AG04450 (cell line): Measurements from ENCODE around the gene RAB3GAP1. TPM values are rescaled to one million over a fixed set of nuclear protein-coding genes. Genes with fewer than 3 reads are reported as not detected.

Source experiments
- CTCF ChIA-PET: fragments of 300-600, 350-600 bp; formaldehyde crosslinking; extraction: SDS; loops from one replicate; lab custom pipeline; 2022; ENCODE audit warnings: antibody characterized with exemption, inconsistent platforms; lab: Charles Lee
- POLR2A ChIA-PET: fragments of 350-600 bp; formaldehyde crosslinking; extraction: SDS; loops from one replicate; lab custom pipeline; 2021; ENCODE audit warnings: antibody characterized with exemption, inconsistent platforms; lab: Yijun Ruan, JAX
- DNase-seq: peaks from one replicate; pipeline ENCODE4 v3.0.0-alpha.2; 2011; ENCODE audit warnings: low read depth, low spot score
- H3K27ac ChIP-seq: one replicate; pipeline ENCODE4 v1.5.1; 2012; ENCODE audit warnings: low read depth, low read length, control low read depth
- H3K27me3 ChIP-seq: one replicate; pipeline ENCODE4 v1.6.0; 2012; ENCODE audit warnings: low read length; ENCODE audit not compliant: control insufficient read depth, insufficient read depth
- H3K4me3 ChIP-seq: 2 replicates; pipeline ENCODE4 v1.5.1; 2011; ENCODE audit warnings: mild to moderate bottlenecking, low read depth, low read length, control low read depth
- H3K9me3 ChIP-seq: 2 replicates; pipeline ENCODE4 v1.5.1; 2012; ENCODE audit warnings: low read length; ENCODE audit not compliant: control insufficient read depth, insufficient read depth
- CTCF ChIP-seq: IDR thresholded peaks from 2 replicates; pipeline ENCODE4 v1.5.1; 2011; ENCODE audit warnings: low read depth, low read length, control low read depth, inconsistent platforms
- polyA plus RNA-seq: library from polyadenylated mRNA; depleted of rRNA; stranded (reverse); fragments of >200 nt; gene quantifications from 2 replicates; pipeline ENCODE4 v1.2.3, GENCODE V29; 2011

The RAB3GAP1 gene
- polyA plus RNA-seq, 1 experiment = 47.5 TPM

GRCh38 chr2:135125940-135126339, 73.8 kb downstream of the RAB3GAP1 start:
- ChIA-PET POLR2A (no interaction called here), CTCF (interaction anchor here (0.6 kb wide), 1 partner anchor 627 kb away, joined by 4 read pairs; no protein-coding TSS in a partner anchor)
- Histone ChIP-seq H3K27me3 (no peaks in the 10 kb centered on the region), H3K27ac (no peak overlapping the region), H3K4me3 (no peak overlapping the region), H3K9me3 (no peaks in the 10 kb centered on the region)
- DNase-seq = no peak
- TF ChIP-seq CTCF = no peak

GRCh38 chr2:135130751-135131150, 78.7 kb downstream of the RAB3GAP1 start:
- no peak for DNase-seq
- ChIA-PET POLR2A (no interaction called here), CTCF (no interaction called here)
- Histone ChIP-seq H3K4me3 (no peak overlapping the region), H3K27ac (no peak overlapping the region), H3K27me3 (no peaks in the 10 kb centered on the region), H3K9me3 (no peaks in the 10 kb centered on the region)
- no peak for TF ChIP-seq CTCF

GRCh38 chr2:135132314-135132713, 80.2 kb downstream of the RAB3GAP1 start:
- H3K27me3 ChIP-seq = no peaks in the 10 kb centered on the region
- H3K9me3 ChIP-seq = no peaks in the 10 kb centered on the region
- no peak for DNase-seq
- no peak overlapping the region for H3K4me3 ChIP-seq
- POLR2A ChIA-PET = no interaction called here
- H3K27ac ChIP-seq = no peak overlapping the region
- CTCF ChIA-PET = interaction anchor here (0.6 to 1.2 kb wide), 2 partner anchors 46 to 129 kb away, joined by 3 to 6 read pairs; no protein-coding TSS in a partner anchor
- no peak for TF ChIP-seq CTCF

- DNase-seq = no peak
- CTCF ChIA-PET = interaction anchor here (1.3 kb wide), 1 partner anchor 137 kb away, joined by 5 read pairs; no protein-coding TSS in a partner anchor
- POLR2A ChIA-PET = no interaction called here
Observed at GRCh38 chr2:135140606-135141005, 88.5 kb downstream of the RAB3GAP1 start.

GRCh38 chr2:135142323-135142722, 90.2 kb downstream of the RAB3GAP1 start:
- Histone ChIP-seq H3K27ac (no peak overlapping the region), H3K4me3 (no peak overlapping the region), H3K9me3 (peaks cover 7% of the 10 kb centered on the region), H3K27me3 (no peaks in the 10 kb centered on the region)
- ChIA-PET POLR2A (no interaction called here), CTCF (no interaction called here)
- no peak for TF ChIP-seq CTCF
- no peak for DNase-seq

More at GRCh38 chr2:135140606-135141005, 88.5 kb downstream of the RAB3GAP1 start:
- Histone ChIP-seq H3K9me3 (peaks cover 7% of the 10 kb centered on the region), H3K27me3 (no peaks in the 10 kb centered on the region), H3K4me3 (no peak overlapping the region), H3K27ac (no peak overlapping the region)
- TF ChIP-seq CTCF = no peak
